Upper lobe of left lung (tissue), 4 donors: ENCODE results near the gene STX3.

Experiments
- EP300 ChIP-seq, 4 donors: sonication (generic); formaldehyde crosslinking; IDR thresholded peaks; one replicate each; pipeline ENCODE4 v1.5.1; 2017; ENCODE audit warnings: antibody characterized with exemption in 4 of 4, control low read depth in 2 of 4
- POLR2A ChIP-seq, 4 donors: fragments of 450-650 bp; IDR thresholded peaks; one replicate each; pipeline ENCODE4 v1.5.1; 2016 to 2017; ENCODE audit warnings: antibody characterized with exemption in 4 of 4, mild to moderate bottlenecking in 2 of 4
- POLR2AphosphoS5 ChIP-seq, 2 donors: sonication (generic); formaldehyde crosslinking; IDR thresholded peaks; one replicate each; pipeline ENCODE4 v1.5.1; 2017; ENCODE audit warnings: antibody characterized with exemption in 2 of 2
- TF ChIP-seq, protein P1 (sequence below), 6 experiments: fragments of 450-650 bp in 4 of 6; fragments of 200-600 bp in 2 of 6; sonication (generic) in 2 of 6; IDR thresholded peaks; one replicate each; pipeline ENCODE4 v1.5.1; 2016 to 2019; ENCODE audit warnings: antibody characterized with exemption in 6 of 6

DNA sequence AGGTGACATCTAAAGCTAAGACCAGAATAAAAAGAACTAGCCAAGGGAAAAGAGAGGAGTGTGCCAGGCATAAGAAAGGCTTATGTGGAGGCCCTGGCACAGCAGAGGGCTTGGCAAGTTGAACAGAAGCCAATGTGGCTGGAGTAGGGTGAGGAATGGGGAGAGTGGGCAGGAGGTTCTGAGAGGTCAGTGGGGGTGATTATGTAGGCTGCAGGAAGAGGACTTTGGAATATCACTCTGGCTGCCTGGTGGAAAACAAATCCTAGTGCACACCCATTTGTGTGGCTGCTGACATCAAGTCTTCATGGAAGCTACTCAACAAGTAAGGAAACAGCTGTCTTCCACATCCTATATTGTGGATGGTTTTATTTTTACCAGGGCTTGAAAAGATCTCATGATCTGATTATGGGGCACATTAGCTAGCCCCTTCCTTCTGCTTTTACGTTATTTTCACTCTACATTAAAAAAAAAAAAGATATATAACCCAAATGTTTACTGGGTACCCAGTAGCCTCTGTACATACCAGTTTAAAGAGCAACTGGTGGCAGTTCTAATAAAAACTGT is 52.0 kb downstream of the STX3 start:
- TF ChIP-seq POLR2A (IDR thresholded peaks at IDR 0.05) = no peak
- TF ChIP-seq, protein P1, sequence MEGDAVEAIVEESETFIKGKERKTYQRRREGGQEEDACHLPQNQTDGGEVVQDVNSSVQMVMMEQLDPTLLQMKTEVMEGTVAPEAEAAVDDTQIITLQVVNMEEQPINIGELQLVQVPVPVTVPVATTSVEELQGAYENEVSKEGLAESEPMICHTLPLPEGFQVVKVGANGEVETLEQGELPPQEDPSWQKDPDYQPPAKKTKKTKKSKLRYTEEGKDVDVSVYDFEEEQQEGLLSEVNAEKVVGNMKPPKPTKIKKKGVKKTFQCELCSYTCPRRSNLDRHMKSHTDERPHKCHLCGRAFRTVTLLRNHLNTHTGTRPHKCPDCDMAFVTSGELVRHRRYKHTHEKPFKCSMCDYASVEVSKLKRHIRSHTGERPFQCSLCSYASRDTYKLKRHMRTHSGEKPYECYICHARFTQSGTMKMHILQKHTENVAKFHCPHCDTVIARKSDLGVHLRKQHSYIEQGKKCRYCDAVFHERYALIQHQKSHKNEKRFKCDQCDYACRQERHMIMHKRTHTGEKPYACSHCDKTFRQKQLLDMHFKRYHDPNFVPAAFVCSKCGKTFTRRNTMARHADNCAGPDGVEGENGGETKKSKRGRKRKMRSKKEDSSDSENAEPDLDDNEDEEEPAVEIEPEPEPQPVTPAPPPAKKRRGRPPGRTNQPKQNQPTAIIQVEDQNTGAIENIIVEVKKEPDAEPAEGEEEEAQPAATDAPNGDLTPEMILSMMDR (IDR thresholded peaks at IDR 0.05) = no peak
- TF ChIP-seq EP300 (IDR thresholded peaks at IDR 0.05) = no peak
- TF ChIP-seq POLR2AphosphoS5 (IDR thresholded peaks at IDR 0.05) = no peak
